CD4-positive, alpha-beta T cell treated with Interleukin-15 for 1 hour (primary cell): Measurements from ENCODE around the gene CLTCL1.
"Not testable (repeated sequence)": the region's sequence is repeated elsewhere in the genome, so short reads cannot be mapped to it uniquely, and the experiment has no call there.

ENCODE experiments used
- DNase-seq: peaks from one replicate; pipeline ENCODE4 v3.0.0-alpha.2; 2020

The CLTCL1 gene

DNA sequence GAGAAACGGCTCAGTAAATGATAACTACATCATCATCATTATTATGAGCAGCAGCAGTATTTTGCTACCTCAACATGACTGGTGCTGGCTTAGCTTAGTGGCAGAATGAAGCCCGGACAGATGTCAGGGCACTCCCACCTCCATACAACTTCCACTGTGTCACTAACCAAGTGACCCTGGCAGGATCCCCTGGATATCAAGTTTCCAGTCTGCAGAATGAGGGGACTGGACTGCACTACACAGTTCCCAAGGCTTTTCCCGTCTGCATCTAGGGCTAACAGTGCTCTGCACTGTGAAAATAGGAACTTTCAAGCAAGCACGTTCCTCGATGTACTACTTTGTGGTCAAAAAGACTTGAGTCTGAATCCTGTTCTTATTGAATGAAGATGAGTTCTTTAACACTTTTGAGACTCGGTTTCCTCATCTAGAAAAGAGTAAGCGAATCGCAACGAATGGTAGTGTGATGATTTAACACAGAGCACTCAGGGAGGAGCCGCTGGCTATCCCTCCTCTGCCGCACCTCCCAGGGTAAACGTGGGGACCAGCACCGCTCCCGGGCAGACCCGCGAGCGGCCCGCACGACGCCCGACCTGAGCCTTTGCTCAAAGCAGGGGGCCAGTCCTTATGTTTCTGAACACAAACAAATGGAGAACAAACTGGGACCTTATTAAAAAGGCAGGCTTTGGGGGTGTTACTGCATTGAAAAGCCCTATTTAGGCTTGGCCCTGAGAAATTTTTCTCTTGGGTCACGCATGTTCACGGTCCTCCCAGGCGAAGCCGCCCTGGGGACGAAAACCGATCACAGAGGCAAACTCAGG is 910 bp downstream of the CLTCL1 start:
- no peak for DNase-seq

GRCh38 chr22:19289475-19290161 is 1.9 kb downstream of the CLTCL1 start:
- no peak for DNase-seq

DNA sequence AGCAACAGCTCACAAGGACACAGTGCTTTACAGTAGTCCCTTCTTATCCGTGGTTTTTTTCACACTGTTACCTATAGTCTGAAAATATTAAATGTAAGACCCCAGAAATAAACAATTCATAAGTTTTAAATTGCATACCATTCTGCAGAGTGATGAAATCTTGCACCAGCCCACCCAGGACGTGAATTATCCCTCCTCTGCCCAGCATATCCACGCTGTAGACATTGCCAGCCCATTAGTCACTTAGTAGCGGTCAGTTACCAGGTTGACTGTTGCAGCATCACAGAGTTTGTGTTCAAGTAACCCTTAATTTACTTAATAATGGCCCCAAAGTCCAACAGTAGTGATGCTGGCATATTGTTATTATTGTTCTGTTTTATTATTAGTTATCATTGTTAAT is 3.6 kb downstream of the CLTCL1 start:
- DNase-seq = no peak

DNA sequence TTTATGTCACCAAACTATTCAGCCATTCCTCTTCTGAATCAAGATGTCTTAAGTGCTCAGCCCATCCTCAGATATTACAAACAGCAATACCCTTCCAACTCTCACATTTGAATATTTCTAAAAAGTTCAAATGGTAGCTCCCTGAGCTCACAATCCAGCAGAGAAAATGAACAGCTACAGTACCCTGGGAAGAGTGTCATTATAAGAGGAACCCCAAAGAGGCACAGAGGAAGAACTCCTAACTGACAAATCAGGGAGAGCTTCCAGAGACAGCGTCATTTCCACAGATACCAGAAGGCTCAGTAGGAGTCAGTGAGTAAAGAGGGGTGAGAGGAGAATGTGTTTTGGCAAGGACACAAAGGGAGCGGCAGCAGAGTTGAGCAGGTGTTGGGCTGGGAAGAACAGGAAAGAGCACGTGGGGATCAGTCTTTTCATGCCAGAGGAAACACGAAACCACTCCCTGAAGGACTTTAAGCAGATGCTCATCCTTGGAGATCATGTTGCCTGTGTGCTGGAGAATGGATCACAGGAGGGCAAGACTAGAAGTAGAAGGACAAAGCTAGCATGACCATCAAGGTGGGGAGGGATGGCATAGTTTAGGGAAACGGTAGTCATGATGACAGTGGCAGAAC is 4.3 kb downstream of the CLTCL1 start:
- no peak for DNase-seq

DNA sequence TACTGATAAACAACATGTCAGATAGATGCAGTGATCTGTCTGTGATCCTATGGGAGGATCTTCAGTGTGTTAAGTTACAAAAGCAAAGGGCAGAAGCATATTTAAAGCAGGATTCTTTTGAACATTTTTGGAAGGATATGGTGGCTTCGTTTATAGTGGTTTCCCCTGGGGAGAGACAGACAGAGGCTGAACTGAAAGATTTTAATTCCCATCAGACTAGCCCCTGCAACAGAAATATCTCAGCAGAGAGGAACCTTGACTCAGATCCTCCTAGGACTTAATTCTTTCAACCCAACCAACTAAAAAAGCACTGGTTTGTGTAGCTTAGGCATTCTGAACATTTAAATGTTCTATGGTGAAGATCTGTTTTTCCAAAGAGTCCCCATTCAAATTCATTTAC is 5.7 kb downstream of the CLTCL1 start:
- no peak for DNase-seq

GRCh38 chr22:19279143-19279542 is 12.4 kb downstream of the CLTCL1 start:
- not testable (repeated sequence) for DNase-seq

DNA sequence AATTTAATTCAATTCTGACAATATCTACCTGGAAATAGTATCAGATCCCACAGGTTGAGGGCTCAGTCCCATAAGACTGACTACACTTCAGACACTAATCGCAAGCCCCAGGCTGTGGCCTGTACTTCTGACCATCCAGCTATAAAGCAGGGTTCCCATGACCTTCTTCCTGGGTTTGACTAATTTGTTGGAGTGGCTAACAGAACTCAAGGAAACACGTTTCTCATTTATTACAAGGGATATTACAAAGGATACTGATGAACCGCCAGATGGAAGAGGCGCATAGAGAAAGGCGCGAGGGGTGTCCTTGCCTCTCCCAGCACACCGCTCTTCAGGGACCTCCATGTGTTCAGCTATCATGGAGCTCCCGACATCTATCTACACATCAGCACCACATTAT is 13.7 kb downstream of the CLTCL1 start:
- no peak for DNase-seq

- DNase-seq = no peak
These were observed 15.5 kb downstream of the CLTCL1 start for GRCh38 chr22:19275919-19276600.

DNA sequence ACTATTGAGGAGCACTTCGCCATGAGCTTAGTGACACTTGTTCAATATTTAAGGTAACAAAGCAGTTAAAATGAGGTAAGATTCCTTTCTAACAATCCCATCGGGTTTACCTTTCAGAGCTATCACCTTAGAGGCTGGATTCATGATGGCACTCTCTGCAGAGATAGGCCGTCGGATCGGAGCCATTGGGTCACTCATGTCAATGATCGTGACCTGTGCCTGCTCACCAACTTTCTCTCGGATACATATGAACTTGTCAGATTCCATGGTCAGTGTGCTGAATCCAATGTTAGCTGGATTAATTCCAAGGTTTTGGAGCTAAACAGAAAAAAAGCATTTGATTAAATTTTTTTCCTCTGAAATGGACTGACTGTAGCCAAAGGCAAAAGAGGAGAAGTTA is 16.0 kb downstream of the CLTCL1 start:
- no peak for DNase-seq

- no peak for DNase-seq
These were observed 16.4 kb downstream of the CLTCL1 start for GRCh38 chr22:19275104-19275503.

GRCh38 chr22:19271856-19272535 is 19.5 kb downstream of the CLTCL1 start:
- no peak for DNase-seq

GRCh38 chr22:19271273-19271855 is 20.2 kb downstream of the CLTCL1 start:
- DNase-seq = no peak

- no peak for DNase-seq
These were observed 20.6 kb downstream of the CLTCL1 start for GRCh38 chr22:19270873-19271272.

DNA sequence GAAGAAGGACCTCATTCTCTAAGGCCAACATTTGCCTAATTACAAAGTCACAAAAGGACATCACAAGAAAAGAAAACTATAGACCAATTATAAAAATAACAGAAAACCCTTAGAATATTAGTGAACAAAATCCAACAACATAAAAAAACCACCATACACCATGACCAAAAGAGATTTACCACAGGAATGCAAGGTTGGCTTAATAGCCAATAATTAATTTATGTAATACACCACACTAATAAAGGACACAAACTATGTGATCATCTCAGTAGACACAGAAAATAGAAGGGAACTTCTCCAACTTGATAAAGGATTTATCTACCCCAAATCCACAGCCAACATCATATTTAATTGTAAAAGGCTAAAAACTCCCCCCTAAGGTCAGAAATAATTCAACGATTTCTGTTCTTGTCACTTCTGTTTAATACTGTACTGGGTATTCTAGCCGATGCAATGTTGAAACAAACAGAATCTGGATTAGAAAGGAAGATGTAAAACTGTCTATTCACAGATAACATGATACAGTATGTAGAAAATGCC is 24.9 kb downstream of the CLTCL1 start:
- no peak for DNase-seq

GRCh38 chr22:19265779-19266178 is 25.7 kb downstream of the CLTCL1 start:
- no peak for DNase-seq

DNA sequence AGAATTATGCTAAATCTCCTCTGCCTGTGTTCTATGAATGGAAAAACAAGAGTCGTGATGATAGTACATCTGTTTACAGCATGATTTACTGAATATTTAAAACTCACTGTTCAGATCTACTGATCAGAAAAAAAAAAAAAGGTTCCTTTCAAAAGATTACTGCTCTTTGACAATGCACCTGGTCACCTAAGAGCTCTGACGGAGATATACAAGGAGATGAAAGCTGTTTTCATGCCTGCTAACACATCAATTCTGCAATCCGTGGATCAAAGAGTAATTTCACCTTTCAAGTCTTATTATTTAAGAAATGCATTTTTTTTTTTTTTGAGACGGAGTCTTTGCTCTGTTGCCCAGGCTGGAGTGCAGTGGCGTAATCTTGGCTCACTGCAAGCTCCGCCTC is 30.7 kb downstream of the CLTCL1 start:
- no peak for DNase-seq

DNA sequence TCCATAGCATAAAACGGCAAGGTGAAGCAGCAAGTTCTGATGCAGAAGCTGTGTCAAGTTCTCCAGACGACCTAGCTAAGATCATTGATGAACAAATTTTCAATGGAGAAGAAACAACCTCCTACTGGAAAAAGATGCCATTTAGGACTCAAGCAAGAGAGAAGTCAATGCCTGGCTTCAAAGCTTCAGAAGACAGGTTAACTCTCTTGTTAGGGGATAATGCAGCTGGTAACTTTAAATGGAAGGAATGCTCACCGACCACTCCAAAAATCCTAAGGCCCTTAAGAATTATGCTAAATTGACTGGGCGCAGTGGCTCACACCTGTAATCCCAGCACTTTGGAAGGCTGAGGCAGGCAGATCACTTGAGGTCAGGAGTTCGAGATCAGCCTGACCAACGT is 31.3 kb downstream of the CLTCL1 start:
- DNase-seq = no peak

DNA sequence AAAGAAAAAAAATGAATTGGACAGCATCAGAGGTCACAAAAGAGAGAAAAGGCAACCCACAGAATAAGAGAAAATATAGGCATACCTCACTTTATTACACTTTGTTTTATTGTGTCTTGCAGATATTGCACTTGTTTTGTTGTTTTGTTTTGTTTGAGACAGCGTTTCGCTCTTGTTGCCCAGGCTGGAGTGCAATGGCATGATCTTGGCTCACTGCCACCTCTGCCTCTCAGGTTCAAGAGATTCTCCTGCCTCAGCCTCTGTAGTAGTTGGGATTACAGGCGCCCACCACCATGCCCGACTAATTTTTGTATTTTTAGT is 32.6 kb downstream of the CLTCL1 start:
- not testable (repeated sequence) for DNase-seq

DNA sequence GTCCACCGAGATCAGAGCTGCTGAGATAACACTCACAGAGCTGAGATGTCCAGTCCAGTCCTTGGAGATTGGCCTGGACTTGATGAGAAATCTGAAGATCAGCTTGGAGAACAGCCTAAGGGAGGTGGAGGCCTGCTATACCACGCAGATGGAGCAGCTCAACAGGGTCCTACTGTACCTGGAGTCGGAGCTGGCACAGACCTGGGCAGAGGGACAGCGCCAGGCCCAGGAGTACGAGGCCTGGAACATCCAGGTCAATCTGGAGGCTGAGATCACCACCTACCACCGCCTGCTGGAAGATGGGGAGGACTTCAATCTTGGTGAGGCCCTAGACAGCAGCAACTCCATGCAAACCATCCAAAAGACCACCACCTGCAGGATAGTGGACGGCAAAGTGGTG is 33.1 kb downstream of the CLTCL1 start:
- no peak for DNase-seq

DNA sequence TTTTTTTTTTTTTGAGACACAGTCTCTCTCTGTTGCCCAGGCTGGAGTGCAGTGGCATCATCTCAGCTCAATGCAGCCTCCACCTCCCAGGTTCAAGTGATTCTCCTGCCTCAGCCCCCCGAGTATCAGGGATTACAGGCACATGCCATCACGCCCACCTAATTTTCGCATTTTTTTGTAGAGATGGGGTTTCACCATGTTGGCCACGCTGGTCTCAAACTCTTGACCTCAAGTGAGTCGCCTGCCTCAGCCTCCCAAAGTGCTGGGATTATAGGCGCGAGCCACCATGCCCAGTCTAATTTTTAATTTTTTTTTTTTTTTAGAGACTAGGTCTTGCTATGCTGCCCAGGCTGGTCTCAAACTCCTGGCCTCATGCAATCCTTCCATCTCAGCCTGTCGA is 35.2 kb downstream of the CLTCL1 start:
- not testable (repeated sequence) for DNase-seq

- no peak for DNase-seq
These were observed 38.4 kb downstream of the CLTCL1 start for GRCh38 chr22:19253143-19253542.

- DNase-seq = no peak
These were observed 46.7 kb downstream of the CLTCL1 start for GRCh38 chr22:19244600-19245352.
